ENCODE data around the gene NUTM2G. TPM values are rescaled to one million over a fixed set of nuclear protein-coding genes. Genes with fewer than 3 reads are reported as not detected.
"Not testable (repeated sequence)": the region's sequence is repeated elsewhere in the genome, so short reads cannot be mapped to it uniquely, and the experiment has no call there.

NUTM2G gene
- total and polyA plus RNA-seq, 9 donors = not detected

DNA sequence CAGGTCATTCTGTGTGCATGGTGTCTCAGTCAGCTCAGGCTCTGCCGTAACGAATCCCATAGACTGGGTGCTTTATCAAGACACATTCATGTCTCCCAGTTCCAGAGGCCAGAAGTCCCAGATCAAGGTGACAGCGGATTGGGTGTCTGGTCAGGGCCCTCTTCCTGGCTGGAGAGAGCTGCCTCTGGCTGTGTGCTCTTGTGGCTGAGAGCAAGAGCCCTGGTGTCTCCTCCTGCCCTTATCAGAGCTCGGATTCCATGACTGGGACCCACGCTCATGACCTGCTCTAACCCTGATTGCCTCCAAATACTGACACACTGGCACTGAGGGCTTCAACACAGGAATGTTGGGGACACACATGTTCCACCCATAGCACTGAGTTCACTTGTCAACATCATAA is 6.1 kb downstream of the NUTM2G start:
- DNase-seq; H3K27me3 ChIP-seq; H3K4me1 ChIP-seq (ENCODE audit: insufficient read depth); H3K27ac ChIP-seq; H3K36me3 ChIP-seq; H3K9me3 ChIP-seq; intact Hi-C loops (cut with DNase I); H3K4me3 ChIP-seq: not testable (repeated sequence)
- WGBS, 3 donors = 84% methylated on average over 5 of the region's 5 CpGs; no CpG with 5 or more reads in 2 of the 3 donors

DNA sequence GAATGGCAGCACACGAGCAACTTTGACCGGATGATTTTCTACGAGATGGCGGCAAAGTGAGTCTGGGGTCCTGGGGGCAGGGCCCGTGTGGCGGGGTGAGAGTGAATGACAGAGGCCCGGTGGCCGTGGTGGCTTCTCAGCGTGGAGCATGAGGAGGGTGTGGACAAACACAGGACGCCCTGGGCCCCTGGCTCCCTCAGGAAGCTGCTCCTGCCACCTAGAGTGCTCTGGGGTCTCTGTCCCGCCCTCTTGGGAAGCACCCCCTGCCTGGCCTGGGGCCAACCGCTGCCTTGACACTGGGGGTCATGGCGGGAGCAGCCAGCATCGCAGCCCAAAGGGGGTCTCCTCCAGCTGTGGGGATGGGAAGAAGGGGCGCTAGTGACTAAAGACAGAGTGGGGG is 6.8 kb downstream of the NUTM2G start:
- H3K36me3 ChIP-seq; intact Hi-C loops (cut with DNase I); H3K4me3 ChIP-seq; H3K4me1 ChIP-seq (ENCODE audit: insufficient read depth); H3K9me3 ChIP-seq; DNase-seq; H3K27ac ChIP-seq; H3K27me3 ChIP-seq: not testable (repeated sequence)
- WGBS, 3 donors = 80 to 86% (median 81%) methylated on average over 14 to 15 of the region's 15 CpGs

DNA sequence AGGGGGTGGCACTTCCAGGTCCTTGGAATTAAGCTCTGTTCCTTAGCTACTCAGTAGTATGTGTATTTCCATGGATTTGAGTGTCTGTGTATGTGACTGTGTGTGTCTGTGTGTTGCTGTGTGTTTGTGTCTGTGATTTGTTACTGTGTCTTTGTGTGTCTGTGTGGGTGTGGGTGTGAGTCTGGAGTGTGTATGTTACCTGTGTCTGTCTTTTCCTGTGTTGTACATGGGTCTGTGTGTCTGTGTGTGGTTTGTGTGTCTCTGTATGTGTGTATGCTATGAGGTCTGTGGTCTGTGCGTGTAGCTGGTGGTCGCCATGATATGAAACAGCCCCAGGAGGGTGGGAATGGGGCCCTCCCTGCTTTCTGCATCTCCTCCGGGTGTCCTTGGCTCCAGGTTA is 8.8 kb downstream of the NUTM2G start:
- DNase-seq; H3K36me3 ChIP-seq; intact Hi-C loops (cut with DNase I); H3K4me3 ChIP-seq; H3K4me1 ChIP-seq (ENCODE audit: insufficient read depth); H3K9me3 ChIP-seq; H3K27ac ChIP-seq; H3K27me3 ChIP-seq: not testable (repeated sequence)
- 62 to 63% (median 62%) methylated on average over 3 of the region's 3 CpGs for WGBS, 3 donors

DNA sequence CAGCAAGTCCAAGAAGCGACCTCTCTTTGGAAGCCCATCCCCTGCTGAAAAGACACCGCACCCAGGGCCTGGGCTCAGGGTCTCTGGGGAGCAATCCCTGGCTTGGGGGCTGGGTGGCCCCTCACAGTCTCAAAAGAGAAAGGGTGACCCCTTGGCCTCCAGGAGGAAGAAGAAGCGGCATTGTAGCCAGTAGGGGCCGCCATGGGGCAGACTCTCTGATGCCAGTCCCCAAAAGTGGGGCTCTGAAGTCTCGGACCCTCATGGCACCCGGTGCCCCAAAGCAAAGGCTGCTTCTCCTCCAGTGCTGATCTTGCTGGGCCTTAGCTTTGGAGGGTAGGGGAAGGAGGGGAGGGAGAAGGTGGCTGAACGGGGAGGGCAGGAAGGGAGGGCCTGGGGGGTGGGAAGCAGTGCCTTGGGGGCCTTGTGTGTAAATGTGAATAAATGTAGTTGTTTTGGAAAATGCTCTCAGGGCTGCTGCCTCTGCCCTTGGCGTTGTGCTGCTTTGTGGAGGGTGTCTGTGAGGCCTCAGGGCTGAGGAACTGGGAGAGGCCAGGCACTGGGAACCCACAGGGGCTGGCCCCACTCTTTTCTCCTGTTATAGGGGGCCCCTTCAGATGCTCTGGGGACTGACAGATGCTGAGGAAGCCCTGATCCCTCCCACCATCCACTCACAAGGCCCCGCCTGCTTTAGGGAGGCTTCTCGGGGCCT is 10.5 kb downstream of the NUTM2G start:
- 100% methylated on average over 1 of the region's 10 CpGs; no CpG with 5 or more reads in 2 of the 3 donors for WGBS, 3 donors
- H3K36me3 ChIP-seq; H3K4me1 ChIP-seq (ENCODE audit: insufficient read depth); H3K4me3 ChIP-seq; H3K27me3 ChIP-seq; H3K9me3 ChIP-seq; H3K27ac ChIP-seq; DNase-seq; intact Hi-C loops (cut with DNase I): not testable (repeated sequence)

DNA sequence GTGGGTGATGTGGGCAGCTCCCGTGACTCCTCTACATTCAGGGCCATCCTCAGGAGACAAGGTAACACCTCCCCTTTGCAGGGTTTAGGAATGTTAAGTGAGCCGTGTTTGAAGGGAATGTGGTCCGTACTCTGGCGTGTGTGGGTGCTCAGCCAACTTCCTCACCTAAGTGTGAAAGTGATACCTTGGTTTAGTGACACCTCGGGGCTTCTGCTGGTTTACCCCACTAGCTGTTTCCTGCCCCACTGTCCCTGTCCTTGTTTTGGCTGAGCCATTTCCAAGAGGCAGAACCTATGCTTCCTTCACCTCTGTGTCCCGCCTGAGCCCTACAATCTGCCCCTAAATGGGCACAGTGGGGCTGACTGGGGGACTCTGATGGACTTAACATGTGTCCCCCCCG is 12.3 kb downstream of the NUTM2G start:
- H3K4me3 ChIP-seq; DNase-seq; H3K36me3 ChIP-seq; H3K4me1 ChIP-seq (ENCODE audit: insufficient read depth); H3K9me3 ChIP-seq; H3K27ac ChIP-seq; intact Hi-C loops (cut with DNase I); H3K27me3 ChIP-seq: not testable (repeated sequence)
- WGBS, 3 donors = 71% methylated on average over 4 of the region's 7 CpGs; no CpG with 5 or more reads in 2 of the 3 donors

DNA sequence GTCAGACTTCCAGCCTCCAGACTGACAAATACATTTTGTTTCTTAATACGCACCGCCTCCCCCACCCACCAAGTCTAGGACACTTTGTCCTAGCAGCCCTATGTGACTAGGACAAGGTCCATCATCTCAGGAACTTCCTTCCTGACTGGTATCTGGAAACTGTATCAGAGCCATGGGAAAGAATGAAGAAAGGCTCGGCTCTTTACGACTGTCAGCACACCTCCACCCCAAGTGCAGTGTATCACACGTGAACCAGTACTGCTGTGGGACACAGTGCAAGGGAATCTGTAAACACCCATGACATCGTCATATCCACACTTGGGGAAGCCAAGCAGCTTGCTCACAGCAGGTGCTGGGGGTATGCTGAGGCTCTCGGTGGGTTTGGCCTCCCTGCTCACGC is 13.0 kb downstream of the NUTM2G start:
- H3K27ac ChIP-seq; H3K4me3 ChIP-seq; intact Hi-C loops (cut with DNase I); DNase-seq; H3K27me3 ChIP-seq; H3K4me1 ChIP-seq (ENCODE audit: insufficient read depth); H3K36me3 ChIP-seq; H3K9me3 ChIP-seq: not testable (repeated sequence)
- 95 to 100% methylated on average over 2 to 3 of the region's 8 CpGs; no CpG with 5 or more reads in 1 of the 3 donors for WGBS, 3 donors

DNA sequence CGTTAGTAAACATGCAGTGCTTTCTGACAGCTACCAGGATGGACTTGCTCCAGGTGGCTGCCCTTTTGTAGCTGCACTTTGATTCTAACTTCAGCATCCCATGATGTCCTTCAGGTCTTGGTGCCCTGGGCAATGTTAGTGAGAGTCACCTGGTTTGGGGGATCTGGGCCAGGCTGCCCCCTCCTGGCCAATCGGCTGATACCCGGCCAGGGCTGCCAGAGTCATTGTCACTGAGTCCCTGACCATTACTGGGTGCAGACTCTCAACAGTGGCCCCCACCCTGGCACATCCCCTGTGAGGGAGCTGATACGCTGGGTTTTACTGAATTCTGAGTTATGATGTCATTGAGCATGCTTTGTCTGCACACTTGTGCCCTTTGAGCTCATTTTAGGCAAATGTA is 13.5 kb downstream of the NUTM2G start:
- 100% methylated on average over 1 of the region's 4 CpGs; no CpG with 5 or more reads in 2 of the 3 donors for WGBS, 3 donors
- H3K9me3 ChIP-seq; intact Hi-C loops (cut with DNase I); H3K4me3 ChIP-seq; H3K36me3 ChIP-seq; H3K27me3 ChIP-seq; DNase-seq; H3K4me1 ChIP-seq (ENCODE audit: insufficient read depth); H3K27ac ChIP-seq: not testable (repeated sequence)

DNA sequence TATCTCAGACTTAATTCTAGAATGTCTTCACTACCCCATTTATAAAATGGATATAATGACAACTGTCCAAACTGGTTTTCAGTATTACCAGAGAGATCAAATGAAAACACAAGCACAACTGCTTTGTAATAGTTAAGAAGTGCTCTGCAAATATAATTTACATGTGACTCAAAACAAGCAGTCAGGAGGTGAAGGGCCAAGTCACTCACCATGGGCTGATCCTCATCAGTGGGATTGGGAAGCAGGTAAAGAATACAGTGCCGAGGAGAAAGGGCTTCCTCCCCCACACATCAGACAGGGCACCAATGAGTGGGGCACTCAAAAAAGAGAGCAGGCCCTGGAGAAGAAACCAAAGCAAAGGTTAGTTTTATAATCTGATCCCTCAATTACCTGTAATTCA is 20.7 kb downstream of the NUTM2G start:
- H3K27me3 ChIP-seq; intact Hi-C loops (cut with DNase I); H3K27ac ChIP-seq; H3K36me3 ChIP-seq; H3K4me1 ChIP-seq (ENCODE audit: insufficient read depth); DNase-seq; H3K4me3 ChIP-seq; H3K9me3 ChIP-seq: not testable (repeated sequence)
- WGBS, 3 donors = 95 to 100% (median 100%) methylated on average over 1 of the region's 1 CpG

DNA sequence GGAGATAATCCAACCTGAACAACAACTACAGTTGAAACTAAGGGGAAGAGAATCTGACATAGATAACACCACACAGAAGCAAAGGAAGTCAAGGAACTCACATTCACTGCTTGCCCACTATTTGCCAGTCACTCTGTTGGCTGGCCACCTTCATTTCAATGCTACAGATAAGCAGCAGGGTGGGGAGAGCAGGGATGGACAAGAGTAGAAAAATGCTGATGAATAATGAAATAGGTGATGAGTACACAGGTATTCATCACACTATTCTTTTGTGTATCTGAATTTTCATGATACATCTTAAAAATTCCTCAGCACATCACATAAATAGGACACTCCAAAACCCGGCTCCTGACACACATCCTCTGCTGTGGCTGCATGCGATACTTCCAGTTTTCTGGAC is 21.9 kb downstream of the NUTM2G start:
- H3K27me3 ChIP-seq; H3K36me3 ChIP-seq; H3K4me3 ChIP-seq; H3K27ac ChIP-seq; H3K4me1 ChIP-seq (ENCODE audit: insufficient read depth); H3K9me3 ChIP-seq; DNase-seq; intact Hi-C loops (cut with DNase I): not testable (repeated sequence)
- no CpG with 5 or more reads among the region's 2 CpGs for whole genome bisulfite sequencing, 3 donors

DNA sequence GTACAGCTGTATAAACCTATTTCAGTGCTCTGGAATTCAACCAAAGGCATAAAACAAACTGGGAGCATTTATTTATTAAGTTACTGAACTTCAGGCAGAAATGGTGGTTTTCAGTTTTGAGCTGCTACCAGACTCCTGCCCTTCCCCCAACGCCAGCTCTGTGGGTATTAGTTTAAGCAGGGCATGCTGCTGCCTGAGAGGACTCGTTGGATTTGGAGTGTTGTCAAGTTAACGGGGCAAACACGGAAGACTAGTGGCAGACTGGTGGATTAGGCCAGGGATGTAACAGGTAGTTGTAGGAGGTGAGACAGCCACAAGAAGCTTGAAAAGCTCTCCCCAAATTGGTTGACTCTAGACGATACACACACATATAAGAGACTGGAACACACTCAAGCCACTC is 38.9 kb downstream of the NUTM2G start:
- intact Hi-C loops (cut with DNase I); H3K27me3 ChIP-seq; H3K4me3 ChIP-seq; H3K27ac ChIP-seq; H3K9me3 ChIP-seq; H3K4me1 ChIP-seq (ENCODE audit: insufficient read depth); H3K36me3 ChIP-seq; DNase-seq: not testable (repeated sequence)
- 86 to 90% (median 88%) methylated on average over 5 of the region's 5 CpGs for WGBS, 3 donors

DNA sequence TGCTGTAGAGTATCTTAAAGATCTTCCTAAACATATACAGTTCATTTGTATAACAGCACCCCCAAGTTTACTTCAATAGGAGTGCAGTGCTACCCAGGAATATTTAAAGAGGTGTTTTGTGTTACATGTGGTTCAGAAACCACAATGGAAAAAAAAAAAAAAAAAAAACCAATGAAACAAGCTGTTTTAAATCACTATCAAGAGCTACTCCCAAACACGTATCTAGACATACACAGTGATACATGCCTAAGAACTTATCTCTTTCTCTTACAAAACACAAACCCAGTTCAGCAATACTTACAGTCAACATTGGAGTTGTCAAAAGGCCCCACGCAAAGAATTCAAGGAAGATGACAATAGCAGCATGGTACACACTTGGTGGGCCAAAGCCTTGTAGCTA is 43.9 kb downstream of the NUTM2G start:
- H3K36me3 ChIP-seq; H3K4me3 ChIP-seq; H3K27me3 ChIP-seq; intact Hi-C loops (cut with DNase I); H3K4me1 ChIP-seq (ENCODE audit: insufficient read depth); H3K27ac ChIP-seq; DNase-seq; H3K9me3 ChIP-seq: not testable (repeated sequence)
- 31 to 46% (median 41%) methylated on average over 2 of the region's 2 CpGs for WGBS, 3 donors

DNA sequence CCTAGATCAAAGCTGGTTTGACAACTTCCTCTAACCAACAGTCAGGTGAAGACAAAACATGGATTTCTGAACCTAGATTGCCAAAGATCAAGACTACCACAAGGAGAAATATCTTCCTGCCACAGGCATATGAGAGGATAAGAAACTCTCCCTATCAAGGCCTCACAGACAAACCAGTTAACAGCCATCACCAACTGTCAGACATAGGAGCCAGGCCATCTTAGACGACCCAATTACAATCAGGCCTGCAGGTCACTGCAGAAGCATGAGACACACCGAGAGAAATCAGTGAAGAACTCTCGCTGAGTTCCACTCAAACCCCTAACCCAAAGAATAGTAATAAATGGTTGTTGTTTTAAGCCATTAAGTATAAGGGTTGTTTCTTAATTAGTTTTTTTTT is 45.4 kb downstream of the NUTM2G start:
- WGBS, 3 donors = 73 to 88% (median 81%) methylated on average over 3 of the region's 3 CpGs
- H3K36me3 ChIP-seq = not testable (repeated sequence)

More for the DNA sequence above, 45.4 kb downstream of the NUTM2G start:
- H3K9me3 ChIP-seq; H3K4me3 ChIP-seq; H3K27me3 ChIP-seq; DNase-seq; H3K27ac ChIP-seq; H3K4me1 ChIP-seq (ENCODE audit: insufficient read depth); intact Hi-C loops (cut with DNase I): not testable (repeated sequence)
